Cardiac muscle cell (in vitro differentiated cells and primary cell): ENCODE data around the gene PDZRN3. TPM values are rescaled to one million over a fixed set of nuclear protein-coding genes. Genes with fewer than 3 reads are reported as not detected.
A peak's percentile ranks its signal among the peaks of the same experiment; 100 is the strongest.

Source experiments
- DNase-seq, 2 donors: peaks; one replicate each; pipeline versions ENCODE4 v3.0.0 to v3.0.0-alpha.2; 2010 to 2017; ENCODE audit warnings: low read depth in 1 of 2, low spot score in 1 of 2
- H3K27ac ChIP-seq: fragments of 200-600 bp; sonication (generic); 2 replicates; pipeline ENCODE4 v1.5.1; 2016
- H3K27me3 ChIP-seq: fragments of 200-600 bp; sonication (generic); 2 replicates; pipeline ENCODE4 v1.6.0; 2016; ENCODE audit warnings: control low read depth
- H3K36me3 ChIP-seq: fragments of 200-600 bp; sonication (generic); 2 replicates; pipeline ENCODE4 v1.5.1; 2016; ENCODE audit warnings: control low read depth
- H3K4me1 ChIP-seq: fragments of 200-600 bp; sonication (generic); 2 replicates; pipeline ENCODE4 v1.8.1; 2017; ENCODE audit warnings: low read depth, mild to moderate bottlenecking, mixed run types
- H3K4me3 ChIP-seq: fragments of 200-600 bp; sonication (generic); 2 replicates; pipeline ENCODE4 v1.5.1; 2016; ENCODE audit warnings: mild to moderate bottlenecking
- H3K9me3 ChIP-seq: fragments of 200-600 bp; sonication (generic); 2 replicates; pipeline ENCODE4 v1.5.1; 2017; ENCODE audit warnings: low read depth, mild to moderate bottlenecking, control low read depth
- polyA plus RNA-seq: library from polyadenylated mRNA; unstranded; fragments of >200 nt; fragmentation: Nextera tagmentation; extraction: Ambion mirVana; gene quantifications from 2 replicates; pipeline ENCODE4 v1.2.1, GENCODE V29; 2016
- total RNA-seq: library from RNA; depleted of rRNA; stranded (reverse); fragments of >200 nt; gene quantifications from 2 replicates; pipeline ENCODE4 v1.2.3, GENCODE V29; 2016
- TF ChIP-seq, protein P1 (sequence below): IDR thresholded peaks from 2 replicates; pipeline ENCODE4 v1.5.1; 2012; ENCODE audit warnings: low read depth, mild to moderate bottlenecking, low read length

PDZRN3 gene
- total and polyA plus RNA-seq, 2 experiments from 2014 or later: 63.9 to 94.7 TPM

DNA sequence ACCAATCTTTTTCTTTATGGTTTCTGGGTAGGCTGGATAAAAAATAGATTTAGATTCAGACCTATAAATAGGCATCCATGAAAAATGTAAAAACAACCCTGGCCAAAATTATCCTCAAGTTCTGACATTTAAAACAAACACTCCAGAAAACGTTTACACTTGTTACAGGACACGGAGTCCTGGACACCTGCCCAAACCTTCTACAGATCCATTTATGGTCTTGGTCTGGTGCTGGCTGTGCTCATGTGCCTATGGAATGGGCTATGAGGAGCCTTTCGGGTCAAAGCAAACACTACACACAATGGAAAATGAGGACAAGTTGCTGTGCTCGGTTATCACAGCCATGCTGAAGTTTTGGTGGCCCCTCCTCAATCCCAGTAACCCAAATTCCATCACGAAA, 108.1 kb downstream of the PDZRN3 start:
- H3K4me3 ChIP-seq: no peak overlapping the region
- no peaks in the 10 kb centered on the region for H3K36me3 ChIP-seq
- TF ChIP-seq, protein P1, sequence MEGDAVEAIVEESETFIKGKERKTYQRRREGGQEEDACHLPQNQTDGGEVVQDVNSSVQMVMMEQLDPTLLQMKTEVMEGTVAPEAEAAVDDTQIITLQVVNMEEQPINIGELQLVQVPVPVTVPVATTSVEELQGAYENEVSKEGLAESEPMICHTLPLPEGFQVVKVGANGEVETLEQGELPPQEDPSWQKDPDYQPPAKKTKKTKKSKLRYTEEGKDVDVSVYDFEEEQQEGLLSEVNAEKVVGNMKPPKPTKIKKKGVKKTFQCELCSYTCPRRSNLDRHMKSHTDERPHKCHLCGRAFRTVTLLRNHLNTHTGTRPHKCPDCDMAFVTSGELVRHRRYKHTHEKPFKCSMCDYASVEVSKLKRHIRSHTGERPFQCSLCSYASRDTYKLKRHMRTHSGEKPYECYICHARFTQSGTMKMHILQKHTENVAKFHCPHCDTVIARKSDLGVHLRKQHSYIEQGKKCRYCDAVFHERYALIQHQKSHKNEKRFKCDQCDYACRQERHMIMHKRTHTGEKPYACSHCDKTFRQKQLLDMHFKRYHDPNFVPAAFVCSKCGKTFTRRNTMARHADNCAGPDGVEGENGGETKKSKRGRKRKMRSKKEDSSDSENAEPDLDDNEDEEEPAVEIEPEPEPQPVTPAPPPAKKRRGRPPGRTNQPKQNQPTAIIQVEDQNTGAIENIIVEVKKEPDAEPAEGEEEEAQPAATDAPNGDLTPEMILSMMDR: no peak
- H3K9me3 ChIP-seq: no peaks in the 10 kb centered on the region
- no peaks in the 10 kb centered on the region for H3K27me3 ChIP-seq
- DNase-seq: no peak
- peak overlapping the region; percentile 30 for H3K27ac ChIP-seq
- peaks cover 23% of the 10 kb centered on the region for H3K4me1 ChIP-seq

DNA sequence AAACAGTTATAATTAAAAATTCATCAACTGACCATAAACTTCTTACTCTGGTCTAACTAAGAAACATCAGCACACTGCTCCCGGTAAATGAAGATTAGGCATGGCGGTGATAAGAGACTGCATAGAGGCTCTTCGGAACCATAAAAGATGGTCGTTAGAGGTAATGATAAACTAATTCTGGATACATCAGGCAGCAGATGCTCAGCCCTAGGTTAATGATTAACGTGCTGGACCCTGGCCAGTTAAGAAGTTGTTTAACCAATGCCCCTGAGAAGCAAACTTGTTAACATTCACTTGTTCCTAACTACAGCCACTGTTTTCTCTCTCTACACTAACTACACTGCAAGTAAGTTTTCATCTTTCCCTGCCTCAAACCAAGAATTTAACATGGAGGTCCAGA, 111.5 kb downstream of the PDZRN3 start:
- peaks cover 42% of the 10 kb centered on the region for H3K4me1 ChIP-seq
- no peak overlapping the region for H3K27ac ChIP-seq
- H3K9me3 ChIP-seq: no peaks in the 10 kb centered on the region
- TF ChIP-seq, protein P1: no peak
- no peak for DNase-seq
- no peaks in the 10 kb centered on the region for H3K36me3 ChIP-seq
- H3K27me3 ChIP-seq: no peaks in the 10 kb centered on the region
- no peak overlapping the region for H3K4me3 ChIP-seq

DNA sequence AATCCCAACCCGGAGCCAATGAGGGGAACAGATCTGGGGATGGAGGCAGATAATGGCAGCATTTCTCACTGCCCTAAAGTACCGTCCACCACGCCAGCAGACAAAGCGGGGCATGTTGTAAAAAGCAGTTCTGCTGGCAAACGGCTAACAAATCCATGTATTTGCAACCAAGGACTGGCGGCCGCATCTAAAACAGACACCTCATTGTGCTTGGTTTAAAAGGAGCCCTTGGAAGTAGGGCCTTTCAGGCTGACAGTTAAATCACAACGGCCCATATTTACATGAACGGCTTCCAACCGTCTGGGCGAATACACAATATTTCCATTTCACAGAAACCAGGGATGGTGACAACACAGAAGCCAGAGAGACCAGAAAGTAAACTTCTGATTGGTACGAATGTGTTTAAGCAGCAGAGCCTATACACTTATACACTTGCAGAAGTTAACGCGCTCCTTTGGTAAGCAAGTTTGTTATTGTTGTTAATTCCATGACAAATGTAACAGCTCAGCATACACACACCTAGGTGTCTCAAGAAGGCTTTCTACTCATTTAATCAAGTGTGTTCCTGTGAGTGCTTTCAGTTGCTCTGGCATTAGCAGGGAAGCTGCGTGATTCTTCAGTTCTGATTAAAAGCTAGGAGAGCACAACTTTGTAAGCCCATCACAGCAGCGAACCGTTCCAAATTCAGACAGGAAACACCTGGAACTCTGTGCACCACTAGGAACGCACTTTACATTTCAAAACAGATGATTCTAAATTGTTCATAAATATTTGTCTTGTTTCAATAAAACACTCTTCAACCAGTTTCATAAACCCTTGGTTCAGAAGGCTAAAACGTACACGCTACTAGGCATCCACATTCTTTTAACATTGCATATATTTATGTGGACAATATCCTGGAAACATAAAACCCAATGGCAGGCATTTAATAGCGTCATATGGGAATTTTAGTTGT, 112.9 kb downstream of the PDZRN3 start:
- Histone ChIP-seq H3K27me3 (no peaks in the 10 kb centered on the region), H3K4me3 (no peak overlapping the region), H3K9me3 (no peaks in the 10 kb centered on the region), H3K36me3 (no peaks in the 10 kb centered on the region), H3K27ac (no peak overlapping the region), H3K4me1 (peaks cover 40% of the 10 kb centered on the region)
- peak in 1 of 2 donors; percentile 58 for DNase-seq
- TF ChIP-seq, protein P1: no peak

DNA sequence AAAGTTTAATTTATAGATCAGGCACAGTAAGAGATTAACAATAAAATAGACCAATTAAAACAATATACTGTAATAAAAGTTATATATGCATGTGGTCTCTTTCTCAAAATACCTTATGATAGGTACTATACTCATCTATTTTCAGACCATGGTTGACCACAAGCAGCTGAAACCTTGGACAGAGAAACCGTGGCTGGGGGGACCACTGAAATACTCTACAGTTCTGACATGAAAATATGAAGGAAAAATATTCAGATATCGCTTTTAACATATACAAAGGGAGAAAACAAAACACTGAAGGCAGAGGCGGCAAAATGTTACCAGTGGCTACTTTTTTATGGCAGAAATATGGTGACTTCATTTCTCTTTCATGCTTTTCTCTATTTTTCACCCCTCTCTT, 114.0 kb downstream of the PDZRN3 start:
- Histone ChIP-seq H3K4me3 (no peak overlapping the region), H3K27me3 (no peaks in the 10 kb centered on the region), H3K36me3 (no peaks in the 10 kb centered on the region), H3K4me1 (peaks cover 32% of the 10 kb centered on the region), H3K27ac (no peak overlapping the region), H3K9me3 (no peaks in the 10 kb centered on the region)
- no peak for DNase-seq
- TF ChIP-seq, protein P1: no peak

DNA sequence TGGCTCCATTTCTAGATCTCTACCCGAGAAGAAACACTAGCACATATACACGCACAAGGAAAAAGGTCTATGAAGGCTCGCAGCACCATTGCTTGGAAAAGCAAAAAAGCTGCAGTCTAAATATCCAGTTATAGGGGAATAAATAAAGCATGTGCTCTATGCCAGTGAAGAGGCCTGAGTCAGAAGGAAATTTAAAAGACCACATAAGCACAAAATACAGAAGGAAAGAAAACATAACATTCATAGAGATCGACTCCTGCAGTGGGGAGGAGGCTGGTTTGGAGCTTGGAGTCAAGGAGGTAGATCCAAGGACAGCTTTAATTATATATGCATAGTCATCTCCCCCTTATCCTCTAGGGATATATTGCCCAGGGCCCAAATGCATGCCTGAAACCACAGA, 114.4 kb downstream of the PDZRN3 start:
- Histone ChIP-seq H3K4me1 (peaks cover 32% of the 10 kb centered on the region), H3K27ac (no peak overlapping the region), H3K4me3 (no peak overlapping the region), H3K36me3 (no peaks in the 10 kb centered on the region), H3K27me3 (no peaks in the 10 kb centered on the region), H3K9me3 (no peaks in the 10 kb centered on the region)
- no peak for DNase-seq
- TF ChIP-seq, protein P1: no peak
